SH-SY5Y (cell line): Measurements from ENCODE around the gene CYS1.

Experiments
- GATA2 ChIP-seq: IDR thresholded peaks from 2 replicates; pipeline ENCODE4 v1.6.1; 2011; ENCODE audit warnings: mild to moderate bottlenecking, low read depth, low read length
- GATA3 ChIP-seq: IDR thresholded peaks from 2 replicates; pipeline ENCODE4 v1.6.1; 2011; ENCODE audit warnings: low read depth, mild to moderate bottlenecking, low read length, moderate library complexity

The CYS1 gene

GRCh38 chr2:10008809-10009176, 71.4 kb downstream of the CYS1 start:
- TF ChIP-seq GATA3 (no peak), GATA2 (no peak)

- TF ChIP-seq GATA3 (no peak), GATA2 (no peak)
Measured at GRCh38 chr2:10007921-10008808, 72.0 kb downstream of the CYS1 start.

- TF ChIP-seq GATA2: no peak
- no peak for TF ChIP-seq GATA3
Measured at GRCh38 chr2:10007435-10007834, 72.8 kb downstream of the CYS1 start.
